GM12891 (cell line): ENCODE results near the gene CEP55.

Experiments
- PAX5 ChIP-seq: IDR thresholded peaks from 2 replicates; pipeline ENCODE4 v1.6.1; 2011; ENCODE audit warnings: low read length, moderate library complexity, mild to moderate bottlenecking; ENCODE audit not compliant: insufficient read depth, severe bottlenecking
- POLR2A ChIP-seq: IDR thresholded peaks from 2 replicates; pipeline ENCODE4 v1.6.1; 2011; ENCODE audit warnings: low read depth, low read length, control low read depth
- POLR2AphosphoS5 ChIP-seq: IDR thresholded peaks from 2 replicates; pipeline ENCODE4 v1.6.1; 2011; ENCODE audit warnings: low read depth, low read length, control low read depth
- POU2F2 ChIP-seq: IDR thresholded peaks from 2 replicates; pipeline ENCODE4 v1.6.1; 2011; ENCODE audit warnings: low read depth, mild to moderate bottlenecking, control low read depth, low read length, moderate library complexity
- SPI1 ChIP-seq: IDR thresholded peaks from 2 replicates; pipeline ENCODE4 v1.6.1; 2011; ENCODE audit warnings: low read depth, low read length, control low read depth
- TAF1 ChIP-seq: IDR thresholded peaks from 2 replicates; pipeline ENCODE4 v1.6.1; 2011; ENCODE audit warnings: low read depth, low read length, control low read depth

- TF ChIP-seq POLR2AphosphoS5 (no peak), POLR2A (no peak), SPI1 (no peak), TAF1 (no peak), PAX5 (no peak), POU2F2 (no peak)
Observed at GRCh38 chr10:93573051-93573909, 76.9 kb downstream of the CEP55 start.
